ENCODE results near the gene CD8A.
"Not testable (repeated sequence)": the region's sequence is repeated elsewhere in the genome, so short reads cannot be mapped to it uniquely, and the experiment has no call there.

The CD8A gene

DNA sequence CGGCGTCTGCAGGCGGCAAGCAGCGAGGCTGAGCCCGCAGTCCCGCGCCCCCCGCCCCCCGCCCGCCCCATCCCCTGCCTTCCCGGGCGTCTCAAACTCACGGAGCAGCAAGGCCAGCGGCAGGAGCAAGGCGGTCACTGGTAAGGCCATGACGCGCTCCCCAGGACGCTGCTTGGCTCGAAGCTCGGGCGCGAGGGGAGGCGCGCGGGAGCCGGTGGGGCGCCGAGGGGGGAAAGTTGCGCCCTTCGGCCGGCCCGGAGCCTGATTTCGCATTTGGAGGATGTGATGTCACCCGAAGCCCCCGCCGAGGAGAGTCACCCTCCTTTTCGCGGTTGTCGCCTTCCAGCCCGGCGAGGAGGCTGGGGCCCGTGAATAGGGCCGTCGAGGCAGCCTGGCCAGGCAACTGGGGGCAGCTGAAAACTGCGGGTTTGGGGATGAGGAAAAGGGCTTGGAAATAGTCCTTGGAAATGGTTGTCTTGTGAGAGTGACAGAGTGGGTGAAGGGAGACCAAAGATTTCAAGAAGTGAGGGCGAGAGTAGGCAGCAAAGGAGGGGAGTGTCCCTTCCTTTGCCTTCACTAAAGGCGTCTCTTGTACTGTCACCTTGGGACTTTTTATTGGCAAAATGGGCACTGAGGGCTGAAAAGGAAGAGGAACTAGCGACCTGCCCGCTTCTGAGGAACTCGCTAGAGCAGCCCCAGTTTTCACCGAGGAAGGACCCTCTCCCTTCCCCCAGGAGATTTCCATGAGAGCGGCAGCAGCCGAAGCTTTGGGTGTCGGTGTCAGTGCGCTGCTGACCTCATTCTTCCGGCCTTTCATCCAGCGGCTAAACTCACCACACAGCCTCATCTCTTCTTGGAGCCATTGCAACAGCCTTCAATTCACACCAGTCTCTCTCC, at the start of gene CD8A:
TSS of gene CD8A (minus strand) at position 238 of the 897 bp plus-strand sequence. CDS start at position 150, 88 bp downstream.
- DNase-seq (ENCODE audit: low read depth in 3 of 3) = no peak

DNA sequence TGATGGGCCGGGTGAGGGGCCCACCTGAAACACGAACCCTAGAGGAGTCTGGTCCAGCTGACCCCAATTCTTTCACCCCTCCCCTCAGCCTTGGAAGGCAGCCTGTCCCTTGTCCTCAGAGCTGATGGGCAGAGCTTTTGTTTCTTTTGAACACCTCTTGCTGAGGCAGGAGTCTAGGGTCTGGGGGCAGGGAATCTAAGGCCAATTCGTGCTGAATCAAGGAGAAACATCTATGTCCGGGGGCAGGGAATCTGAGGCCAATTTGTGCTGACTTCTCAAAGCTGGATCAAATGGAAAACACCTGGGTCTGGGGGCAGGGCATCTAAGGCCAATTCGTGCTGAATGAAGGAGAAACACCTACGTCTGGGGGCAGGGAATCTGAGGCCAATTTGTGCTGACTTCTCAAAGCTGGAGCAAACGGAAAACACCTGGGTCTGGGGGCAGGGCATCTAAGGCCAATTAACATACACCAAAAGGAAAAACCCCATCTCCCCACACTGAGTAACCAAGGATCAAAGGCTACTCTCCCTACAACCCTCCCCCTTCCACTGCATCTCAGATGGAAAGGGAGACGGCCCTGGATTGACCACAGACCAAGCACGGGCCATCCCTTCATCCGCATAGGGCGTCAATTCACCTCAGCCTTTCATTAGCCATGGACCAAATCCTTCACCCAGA, 49.3 kb upstream of the CD8A start:
- DNase-seq (ENCODE audit: low read depth in 3 of 3) = not testable (repeated sequence)

GRCh38 chr2:86839455-86839854, 48.7 kb upstream of the CD8A start:
- not testable (repeated sequence) for DNase-seq (ENCODE audit: low read depth in 3 of 3)

GRCh38 chr2:86837714-86838113, 47.0 kb upstream of the CD8A start:
- not testable (repeated sequence) for DNase-seq (ENCODE audit: low read depth in 3 of 3)

DNA sequence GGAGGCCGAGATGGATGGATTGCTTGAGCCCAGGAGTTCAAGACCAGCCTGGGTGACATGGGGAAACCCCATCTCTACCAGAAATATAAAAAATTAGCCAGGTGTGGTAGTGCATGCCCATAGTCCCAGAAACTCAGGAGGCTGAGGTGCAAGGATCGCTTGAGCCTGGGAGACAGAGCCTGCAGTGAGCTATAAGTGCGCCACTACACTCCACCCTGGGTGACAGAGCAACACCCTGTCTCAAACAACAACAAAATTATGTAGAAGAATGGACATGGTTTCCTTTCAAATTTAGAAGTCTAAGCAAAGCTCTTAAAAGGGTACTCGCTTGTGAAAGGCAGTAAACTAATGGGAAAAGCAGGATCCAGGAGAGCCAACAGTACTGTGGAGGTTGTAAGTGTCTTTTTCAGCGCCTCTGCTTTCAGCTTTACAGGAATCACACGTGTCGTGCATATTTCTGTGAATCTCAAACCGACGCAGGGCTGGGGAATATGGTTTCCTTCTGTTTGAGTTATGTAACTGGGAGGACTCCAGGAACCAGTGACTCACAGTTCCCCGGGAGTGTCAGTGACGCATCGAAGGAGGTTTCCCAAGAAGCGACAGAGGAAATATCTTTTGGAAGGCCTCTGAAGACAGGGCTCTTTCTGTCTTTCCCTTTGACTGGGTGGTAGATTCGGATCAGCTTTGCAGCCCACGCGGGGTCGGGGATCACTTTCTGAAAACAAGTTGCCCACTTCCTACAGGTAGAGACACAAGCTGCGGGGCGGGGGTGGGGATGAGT, 46.4 kb upstream of the CD8A start:
- DNase-seq (ENCODE audit: low read depth in 3 of 3) = peak in 2 of 3 experiments; percentile 27 to 49

DNA sequence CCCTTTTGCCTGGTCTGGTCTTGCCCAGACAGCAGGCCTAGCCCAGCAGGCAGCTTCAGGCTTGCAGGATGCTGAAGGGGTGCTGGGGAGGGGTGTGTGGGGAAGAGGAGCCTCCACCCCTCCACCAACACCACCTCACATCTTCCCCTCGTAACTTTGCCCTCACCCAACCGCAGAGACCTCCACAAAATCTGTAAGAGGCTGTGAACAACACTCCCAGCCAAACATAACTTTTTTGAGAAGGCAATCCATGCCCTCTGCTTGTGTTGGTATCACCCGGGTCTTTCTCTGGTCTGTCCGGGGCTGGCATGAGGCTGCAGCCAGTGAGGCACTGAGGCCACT, 44.8 kb upstream of the CD8A start:
- not testable (repeated sequence) for DNase-seq (ENCODE audit: low read depth in 3 of 3)

DNA sequence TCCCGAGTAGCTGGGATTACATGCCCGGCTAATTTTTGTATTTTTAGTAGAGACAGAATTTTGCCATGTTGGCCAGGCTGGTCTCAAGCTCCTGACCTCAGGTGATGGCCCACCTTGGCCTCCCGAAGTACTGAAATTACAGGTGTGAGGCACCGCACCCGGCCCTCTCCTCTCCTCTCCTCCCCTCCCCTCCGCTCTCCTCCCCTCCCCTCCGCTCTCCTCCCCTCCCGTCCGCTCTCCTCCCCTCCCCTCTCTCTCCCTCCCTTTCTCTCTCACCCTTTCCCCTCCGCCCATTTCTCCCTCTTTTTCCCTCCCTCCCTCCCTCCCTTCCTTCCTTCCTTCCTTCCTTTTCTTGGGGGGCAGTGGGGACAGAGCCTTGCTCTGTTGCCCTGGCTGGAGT, 42.6 kb upstream of the CD8A start:
- no peak for DNase-seq (ENCODE audit: low read depth in 3 of 3)

- no peak for DNase-seq (ENCODE audit: low read depth in 3 of 3)
Measured at GRCh38 chr2:86832334-86833096, 41.8 kb upstream of the CD8A start.

- DNase-seq (ENCODE audit: low read depth in 3 of 3) = no peak
Measured at GRCh38 chr2:86831537-86831936, 40.8 kb upstream of the CD8A start.

GRCh38 chr2:86826951-86827350, 36.2 kb upstream of the CD8A start:
- no peak for DNase-seq (ENCODE audit: low read depth in 3 of 3)

DNA sequence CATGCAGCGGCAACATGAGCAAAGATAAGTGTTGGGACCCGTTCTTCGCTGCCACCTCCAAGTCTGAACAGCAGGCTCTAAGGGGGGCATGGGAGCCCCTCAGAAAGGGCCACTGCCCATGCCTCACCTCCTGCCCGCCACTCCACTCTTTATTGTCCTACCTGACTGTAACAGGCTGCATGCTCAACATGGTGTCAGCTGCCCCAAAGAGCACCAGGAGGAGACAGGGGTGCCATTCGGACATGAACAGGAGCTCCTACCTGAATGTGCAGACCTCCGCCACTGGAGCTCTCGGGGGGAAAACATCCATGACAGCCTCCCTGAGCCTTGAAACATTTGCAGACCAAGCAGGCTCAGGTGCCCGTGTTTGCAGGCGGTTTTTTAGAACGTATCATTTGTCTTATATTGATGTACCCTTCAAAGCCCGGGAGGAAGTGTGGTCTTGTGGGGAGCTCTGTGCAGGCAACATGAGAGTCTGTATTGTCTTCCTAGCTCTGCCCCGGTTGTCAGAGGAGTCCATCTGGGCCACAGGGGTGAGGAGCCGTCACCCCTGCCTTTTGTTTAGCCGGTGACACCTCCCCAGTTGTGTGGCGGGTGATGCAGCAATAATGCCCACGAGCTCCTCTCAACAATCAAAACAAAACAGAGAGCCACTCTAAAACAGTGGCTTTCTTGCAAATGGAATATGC, 35.1 kb upstream of the CD8A start:
- no peak for DNase-seq (ENCODE audit: low read depth in 3 of 3)

- no peak for DNase-seq (ENCODE audit: low read depth in 3 of 3)
Measured at GRCh38 chr2:86825036-86825692, 34.5 kb upstream of the CD8A start.

DNA sequence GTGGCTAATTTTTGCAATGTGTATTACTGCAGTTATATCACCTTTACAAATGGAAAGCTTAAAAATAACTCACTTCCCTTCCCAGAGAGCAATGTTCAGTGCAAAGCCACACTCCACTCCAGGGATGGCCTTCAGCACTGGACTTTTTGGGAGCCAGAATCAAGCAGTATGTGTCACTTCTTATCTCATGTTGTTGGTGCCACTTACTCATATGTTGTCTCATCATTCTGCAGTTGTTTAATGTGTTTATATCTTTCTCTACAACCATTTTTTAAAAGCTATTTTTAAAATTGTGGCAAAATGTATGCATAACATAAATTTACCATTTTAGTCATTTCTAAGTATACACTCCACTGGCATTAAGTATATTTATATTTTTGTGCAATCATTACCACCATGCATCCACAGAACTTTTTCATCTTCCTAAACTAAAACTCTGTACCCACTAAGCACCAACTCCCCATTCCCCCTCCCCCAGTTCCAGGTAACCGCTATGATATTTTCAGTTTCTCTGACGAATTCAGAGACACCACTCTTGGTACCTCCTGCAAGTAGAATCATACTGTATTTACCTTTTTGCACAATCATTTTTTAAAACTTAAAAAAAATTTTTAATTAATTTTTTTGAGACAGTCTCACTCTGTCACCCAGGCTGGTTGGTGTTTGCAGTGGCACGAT, 32.1 kb upstream of the CD8A start:
- no peak for DNase-seq (ENCODE audit: low read depth in 3 of 3)

DNA sequence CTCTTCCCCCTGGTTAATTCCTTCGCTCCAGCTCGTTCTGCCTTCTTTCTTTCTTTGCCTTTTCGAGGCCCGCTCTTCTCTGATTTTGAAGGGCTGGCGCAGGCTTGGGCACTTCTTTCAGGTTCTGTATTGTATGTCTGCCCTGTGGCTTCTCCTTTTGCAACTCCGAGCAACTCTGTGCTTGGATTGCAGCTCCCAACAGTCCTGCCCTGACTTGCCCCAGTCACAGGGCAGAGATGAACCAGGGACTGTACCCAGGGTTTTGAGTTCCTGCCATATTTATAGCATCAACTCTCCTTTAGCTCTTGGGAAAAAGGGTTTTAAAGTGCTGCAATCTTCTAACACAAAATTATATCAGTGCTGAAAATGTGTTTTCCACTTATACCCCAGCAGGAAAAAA, 31.1 kb upstream of the CD8A start:
- no peak for DNase-seq (ENCODE audit: low read depth in 3 of 3)

GRCh38 chr2:86821306-86821705, 30.6 kb upstream of the CD8A start:
- DNase-seq (ENCODE audit: low read depth in 3 of 3) = no peak

- DNase-seq (ENCODE audit: low read depth in 3 of 3) = no peak
Measured at GRCh38 chr2:86818957-86819356, 28.2 kb upstream of the CD8A start.

- no peak for DNase-seq (ENCODE audit: low read depth in 3 of 3)
Measured at GRCh38 chr2:86818114-86818801, 27.5 kb upstream of the CD8A start.

- DNase-seq (ENCODE audit: low read depth in 3 of 3) = no peak
Measured at GRCh38 chr2:86815611-86816010, 24.9 kb upstream of the CD8A start.

DNA sequence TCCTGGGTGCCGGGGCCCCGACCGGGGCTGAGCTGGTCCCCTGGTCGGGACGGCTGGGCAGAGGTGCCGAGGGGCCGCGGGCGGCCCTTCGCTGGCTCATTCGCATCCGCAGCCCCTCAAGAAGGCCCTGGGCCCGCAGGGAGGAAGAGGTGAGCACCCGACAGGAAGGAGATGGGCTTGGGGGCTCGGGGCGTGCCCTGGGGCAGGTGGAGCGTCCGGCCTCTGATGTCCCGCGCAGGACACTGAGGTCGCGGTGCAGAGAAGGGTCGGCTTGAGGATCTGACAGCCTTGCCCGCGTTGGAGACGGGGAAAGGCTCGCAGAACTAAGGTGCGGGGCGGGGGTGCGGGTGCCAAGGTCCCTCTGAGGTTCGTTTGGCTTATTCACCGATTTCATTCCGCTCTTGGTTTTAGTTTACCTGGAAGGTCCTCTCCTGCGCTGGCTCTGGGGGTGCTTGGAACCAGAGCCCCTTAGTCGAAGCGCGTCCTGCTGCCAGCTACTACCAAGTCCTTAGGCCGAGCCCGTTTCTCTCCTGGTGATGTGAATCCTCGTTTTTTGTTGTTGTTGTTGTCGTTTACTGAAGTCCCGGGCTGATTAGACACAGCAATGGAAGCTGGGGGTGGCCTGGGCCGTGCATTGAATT, 18.9 kb upstream of the CD8A start:
- no peak for DNase-seq (ENCODE audit: low read depth in 3 of 3)

All from stimulated activated CD4-positive, alpha-beta T cell treated with anti-CD3 and anti-CD28 coated beads, TNF-alpha, amount 100 ng/mL, for 4 hours (primary cell).